Skeletal muscle tissue (tissue), 4 donors: ENCODE results near the gene STX4. TPM values are rescaled to one million over a fixed set of nuclear protein-coding genes. Genes with fewer than 3 reads are reported as not detected.
A peak's percentile ranks its signal among the peaks of the same experiment; 100 is the strongest.

Source experiments
- H3K27ac ChIP-seq: one replicate; pipeline ENCODE4 v1.7.0; 2013; ENCODE audit warnings: mild to moderate bottlenecking, low read depth, low read length, inconsistent platforms
- H3K27me3 ChIP-seq, 3 donors: one replicate each; pipeline ENCODE4 v1.7.0; 2013; ENCODE audit warnings: low read length in 3 of 3; ENCODE audit not compliant: control insufficient read depth in 3 of 3, insufficient read depth in 3 of 3
- H3K36me3 ChIP-seq, 3 donors: one replicate each; pipeline ENCODE4 v1.7.0; 2013; ENCODE audit warnings: low read length in 3 of 3; ENCODE audit not compliant: control insufficient read depth in 3 of 3, insufficient read depth in 3 of 3
- H3K4me1 ChIP-seq, 3 donors: one replicate each; pipeline ENCODE4 v1.7.0; 2013; ENCODE audit warnings: low read length in 3 of 3, mild to moderate bottlenecking in 3 of 3; ENCODE audit not compliant: control insufficient read depth in 3 of 3, insufficient read depth in 3 of 3
- H3K4me3 ChIP-seq, 3 donors: one replicate each; pipeline ENCODE4 v1.7.0; 2013; ENCODE audit warnings: low read length in 3 of 3
- H3K9ac ChIP-seq, 3 donors: one replicate each; pipeline ENCODE4 v1.7.0; 2013; ENCODE audit warnings: low read length in 3 of 3, mild to moderate bottlenecking in 3 of 3, moderate library complexity in 2 of 3, low read depth in 1 of 3
- H3K9me3 ChIP-seq, 3 donors: one replicate each; pipeline ENCODE4 v1.7.0; 2013; ENCODE audit warnings: low read length in 3 of 3; ENCODE audit not compliant: control insufficient read depth in 3 of 3
- total RNA-seq: library from RNA; depleted of rRNA; stranded (reverse); fragments of >200 nt; gene quantifications from one replicate; pipeline ENCODE4 v1.2.3, GENCODE V29; 2014
- donor health status: Osteomylitis.

Gene STX4
- total RNA-seq, 1 donor from 2014 or later, result 19.3 TPM

GRCh38 chr16:31087971-31088370, 54.6 kb downstream of the STX4 start:
- Histone ChIP-seq H3K36me3 (peaks cover 24 to 40% (median 25%) of the 10 kb centered on the region in 3 donors), H3K4me3 (no peak overlapping the region), H3K9me3 (no peaks in the 10 kb centered on the region), H3K27me3 (no peaks in the 10 kb centered on the region), H3K27ac (no peak overlapping the region), H3K9ac (no peak overlapping the region), H3K4me1 (peaks cover 0 to 5% (median 3%) of the 10 kb centered on the region in 3 donors)

GRCh38 chr16:31088459-31089183, 55.3 kb downstream of the STX4 start, which contains the start of gene PRSS53:
Gene PRSS53 (minus strand): TSS chr16:31088943. CDS start chr16:31088809, 134 bp downstream.
- Histone ChIP-seq H3K4me1 (peaks cover 3 to 9% (median 7%) of the 10 kb centered on the region in 3 donors), H3K36me3 (peaks cover 24 to 35% (median 25%) of the 10 kb centered on the region in 3 donors), H3K4me3 (no peak within 1 kb of the TSS)

GRCh38 chr16:31089199-31089598, 55.8 kb downstream of the STX4 start:
- no peak overlapping the region for H3K4me3 ChIP-seq
- peaks cover 8 to 13% (median 11%) of the 10 kb centered on the region in 3 donors for H3K4me1 ChIP-seq
- H3K27ac ChIP-seq, result no peak overlapping the region
- H3K9ac ChIP-seq, result peak overlapping the region in 1 of 3 donors; percentile 8
- H3K9me3 ChIP-seq, result no peaks in the 10 kb centered on the region
- no peaks in the 10 kb centered on the region for H3K27me3 ChIP-seq
- peaks cover 23 to 31% (median 24%) of the 10 kb centered on the region in 3 donors for H3K36me3 ChIP-seq

More at GRCh38 chr16:31088459-31089183, 55.3 kb downstream of the STX4 start, which contains the start of gene PRSS53:
- H3K27ac ChIP-seq, result no peak within 1 kb of the TSS
- no peaks in the 10 kb centered on the region for H3K9me3 ChIP-seq
- H3K27me3 ChIP-seq, result no peaks in the 10 kb centered on the region
- H3K9ac ChIP-seq, result peak within 1 kb of the TSS in 1 of 3 donors; percentile 8

Other genes with a start within 250 kb of the STX4 start
- 5.7 TPM for gene ZNF629, start 246.4 kb upstream of the STX4 start, total RNA-seq
- gene BCL7C, start 139.5 kb upstream of the STX4 start, total RNA-seq, result 29.7 TPM
- 0.52 TPM for gene CTF1, start 136.9 kb upstream of the STX4 start, total RNA-seq
- 5.2 TPM for gene FBXL19, start 110.0 kb upstream of the STX4 start, total RNA-seq
- gene ORAI3, start 84.5 kb upstream of the STX4 start, total RNA-seq, result 9.4 TPM
- gene SETD1A, start 75.8 kb upstream of the STX4 start, total RNA-seq, result 3.7 TPM
- gene HSD3B7, start 48.4 kb upstream of the STX4 start, total RNA-seq, result 12.5 TPM
- gene STX1B, start 22.9 kb upstream of the STX4 start, total RNA-seq, result not detected
- gene ZNF668, start 40.7 kb downstream of the STX4 start, total RNA-seq, result 5.7 TPM
- gene ZNF646, start 40.9 kb downstream of the STX4 start, total RNA-seq, result 9.4 TPM
- 2.6 TPM for gene PRSS53, start 55.4 kb downstream of the STX4 start, total RNA-seq
- 34.4 TPM for gene VKORC1, start 61.2 kb downstream of the STX4 start, total RNA-seq
- 8.9 TPM for gene BCKDK, start 74.8 kb downstream of the STX4 start, total RNA-seq
- 43.3 TPM for gene KAT8, start 84.1 kb downstream of the STX4 start, total RNA-seq
- not detected for gene PRSS8, start 102.2 kb downstream of the STX4 start, total RNA-seq
- 0.52 TPM for gene PRSS36, start 116.5 kb downstream of the STX4 start, total RNA-seq
- 40.2 TPM for gene FUS, start 146.6 kb downstream of the STX4 start, total RNA-seq
- gene PYCARD, start 169.2 kb downstream of the STX4 start, total RNA-seq, result 27.1 TPM
- 45.4 TPM for gene TRIM72, start 180.6 kb downstream of the STX4 start, total RNA-seq
- not detected for gene PYDC1, start 183.6 kb downstream of the STX4 start, total RNA-seq
- gene ITGAM, start 226.4 kb downstream of the STX4 start, total RNA-seq, result 8.4 TPM